Loucy (cell line): ENCODE measurements around the gene ZSWIM6.

Experiments used
- EZH2phosphoT487 ChIP-seq: fragments of 200-600 bp; IDR thresholded peaks from 2 replicates; pipeline ENCODE4 v1.6.1; 2018; ENCODE audit warnings: antibody characterized with exemption, mild to moderate bottlenecking, moderate library complexity, borderline replicate concordance
- TF ChIP-seq, protein P1 (sequence below): fragments of 200-600 bp; sonication (generic); conservative IDR thresholded peaks from 2 replicates; pipeline ENCODE4 v1.5.1; 2014; ENCODE audit warnings: mild to moderate bottlenecking, antibody characterized with exemption, low read length

DNA sequence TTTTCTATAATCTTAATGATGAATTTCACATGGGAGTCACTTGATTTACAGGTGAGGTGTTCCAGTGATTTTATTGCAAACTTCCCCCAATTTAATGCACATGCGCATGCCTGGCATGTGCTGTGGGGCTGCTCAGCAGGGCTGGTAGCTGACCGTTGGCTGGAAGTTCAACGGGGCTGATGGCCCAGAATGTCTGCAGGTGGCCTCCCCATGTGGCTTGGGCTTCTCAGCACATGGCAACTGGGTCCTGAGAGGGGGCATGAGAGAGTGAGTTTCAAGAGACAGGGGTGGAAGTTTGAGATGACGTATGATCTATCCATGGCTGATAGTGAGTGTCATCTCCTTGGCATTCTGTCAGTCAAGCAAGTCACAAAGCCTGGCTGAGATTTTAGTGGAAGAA lies 259.8 kb downstream of the ZSWIM6 start:
- TF ChIP-seq, protein P1, sequence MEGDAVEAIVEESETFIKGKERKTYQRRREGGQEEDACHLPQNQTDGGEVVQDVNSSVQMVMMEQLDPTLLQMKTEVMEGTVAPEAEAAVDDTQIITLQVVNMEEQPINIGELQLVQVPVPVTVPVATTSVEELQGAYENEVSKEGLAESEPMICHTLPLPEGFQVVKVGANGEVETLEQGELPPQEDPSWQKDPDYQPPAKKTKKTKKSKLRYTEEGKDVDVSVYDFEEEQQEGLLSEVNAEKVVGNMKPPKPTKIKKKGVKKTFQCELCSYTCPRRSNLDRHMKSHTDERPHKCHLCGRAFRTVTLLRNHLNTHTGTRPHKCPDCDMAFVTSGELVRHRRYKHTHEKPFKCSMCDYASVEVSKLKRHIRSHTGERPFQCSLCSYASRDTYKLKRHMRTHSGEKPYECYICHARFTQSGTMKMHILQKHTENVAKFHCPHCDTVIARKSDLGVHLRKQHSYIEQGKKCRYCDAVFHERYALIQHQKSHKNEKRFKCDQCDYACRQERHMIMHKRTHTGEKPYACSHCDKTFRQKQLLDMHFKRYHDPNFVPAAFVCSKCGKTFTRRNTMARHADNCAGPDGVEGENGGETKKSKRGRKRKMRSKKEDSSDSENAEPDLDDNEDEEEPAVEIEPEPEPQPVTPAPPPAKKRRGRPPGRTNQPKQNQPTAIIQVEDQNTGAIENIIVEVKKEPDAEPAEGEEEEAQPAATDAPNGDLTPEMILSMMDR: no peak
- no peak for TF ChIP-seq EZH2phosphoT487
